Measurements from ENCODE around the gene CD99. TPM values are rescaled to one million over a fixed set of nuclear protein-coding genes. Genes with fewer than 3 reads are reported as not detected.

The CD99 gene
- polyA plus RNA-seq, 3 donors = 159 to 217 (median 184) TPM

GRCh38 chrX:2678583-2678982 is 12.5 kb upstream of the CD99 start:
- Histone ChIP-seq H4K20me1 (ENCODE audit: insufficient read depth, low read length) (no peaks in the 10 kb centered on the region), H3K4me3 (replicated peaks in 1 of 3; ENCODE audit: low read depth in 2 of 3, low read length in 3 of 3) (no peak overlapping the region), H3K79me2 (ENCODE audit: insufficient read depth, low read length) (no peaks in the 10 kb centered on the region), H3K36me3 (replicated peaks in 1 of 2; ENCODE audit: control insufficient read depth in 1 of 2, insufficient read depth in 2 of 2, low read length in 2 of 2) (no peaks in the 10 kb centered on the region), H3K4me2 (replicated peaks; ENCODE audit: extremely low read depth, low read length, poor library complexity, severe bottlenecking) (no peak overlapping the region), H3K9ac (ENCODE audit: insufficient read depth, low read length, poor library complexity, severe bottlenecking) (no peak overlapping the region), H3K27ac (ENCODE audit: low read depth in 1 of 2, low read length in 2 of 2) (no peak overlapping the region), H3K4me1 (ENCODE audit: control insufficient read depth in 1 of 2, insufficient read depth in 2 of 2, low read length in 2 of 2) (no peaks in the 10 kb centered on the region), H3K9me3 (replicated peaks in 1 of 2; ENCODE audit: control insufficient read depth in 1 of 2, insufficient read depth in 1 of 2, low read length in 2 of 2) (no peaks in the 10 kb centered on the region), H2AFZ (ENCODE audit: insufficient read depth, low read depth, low read length, poor library complexity, severe bottlenecking) (no peak overlapping the region), H3K27me3 (ENCODE audit: control insufficient read depth in 2 of 2, insufficient read depth in 2 of 2, low read length in 2 of 2) (no peaks in the 10 kb centered on the region)
- H3K4me1 Mint-ChIP-seq = no peaks in the 10 kb centered on the region
- DNase-seq = no peak
- TF ChIP-seq, protein P1, sequence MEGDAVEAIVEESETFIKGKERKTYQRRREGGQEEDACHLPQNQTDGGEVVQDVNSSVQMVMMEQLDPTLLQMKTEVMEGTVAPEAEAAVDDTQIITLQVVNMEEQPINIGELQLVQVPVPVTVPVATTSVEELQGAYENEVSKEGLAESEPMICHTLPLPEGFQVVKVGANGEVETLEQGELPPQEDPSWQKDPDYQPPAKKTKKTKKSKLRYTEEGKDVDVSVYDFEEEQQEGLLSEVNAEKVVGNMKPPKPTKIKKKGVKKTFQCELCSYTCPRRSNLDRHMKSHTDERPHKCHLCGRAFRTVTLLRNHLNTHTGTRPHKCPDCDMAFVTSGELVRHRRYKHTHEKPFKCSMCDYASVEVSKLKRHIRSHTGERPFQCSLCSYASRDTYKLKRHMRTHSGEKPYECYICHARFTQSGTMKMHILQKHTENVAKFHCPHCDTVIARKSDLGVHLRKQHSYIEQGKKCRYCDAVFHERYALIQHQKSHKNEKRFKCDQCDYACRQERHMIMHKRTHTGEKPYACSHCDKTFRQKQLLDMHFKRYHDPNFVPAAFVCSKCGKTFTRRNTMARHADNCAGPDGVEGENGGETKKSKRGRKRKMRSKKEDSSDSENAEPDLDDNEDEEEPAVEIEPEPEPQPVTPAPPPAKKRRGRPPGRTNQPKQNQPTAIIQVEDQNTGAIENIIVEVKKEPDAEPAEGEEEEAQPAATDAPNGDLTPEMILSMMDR (IDR thresholded peaks at IDR 0.05) = no peak
- H3K4me3 Mint-ChIP-seq = no peak overlapping the region
- H3K27me3 Mint-ChIP-seq (ENCODE audit: low read depth in 3 of 3) = peaks cover 2 to 7% (median 3%) of the 10 kb centered on the region in 3 donors
- WGBS (ENCODE audit: insufficient coverage) = no CpG with 5 or more reads among the region's 5 CpGs
- no peaks in the 10 kb centered on the region for H3K36me3 Mint-ChIP-seq
- H3K27ac Mint-ChIP-seq = no peak overlapping the region
- intact Hi-C loops (cut with micrococcal nuclease) = no loop called here
- peaks cover 0 to 4% (median 0%) of the 10 kb centered on the region in 7 donors for H3K9me3 Mint-ChIP-seq

GRCh38 chrX:2679534-2680485 is 11.3 kb upstream of the CD99 start:
- intact Hi-C loops (cut with micrococcal nuclease) = no loop called here
- Mint-ChIP-seq H3K4me3 (no peak overlapping the region), H3K9me3 (peaks cover 0 to 4% (median 0%) of the 10 kb centered on the region in 7 donors), H3K27me3 (ENCODE audit: low read depth in 3 of 3) (peaks cover 0 to 3% (median 0%) of the 10 kb centered on the region in 3 donors), H3K36me3 (no peaks in the 10 kb centered on the region), H3K27ac (no peak overlapping the region), H3K4me1 (no peaks in the 10 kb centered on the region)
- Histone ChIP-seq H3K4me3 (replicated peaks in 1 of 3; ENCODE audit: low read depth in 2 of 3, low read length in 3 of 3) (no peak overlapping the region), H3K4me2 (replicated peaks; ENCODE audit: extremely low read depth, low read length, poor library complexity, severe bottlenecking) (no peak overlapping the region), H3K36me3 (replicated peaks in 1 of 2; ENCODE audit: control insufficient read depth in 1 of 2, insufficient read depth in 2 of 2, low read length in 2 of 2) (no peaks in the 10 kb centered on the region), H3K9ac (ENCODE audit: insufficient read depth, low read length, poor library complexity, severe bottlenecking) (no peak overlapping the region), H3K4me1 (ENCODE audit: control insufficient read depth in 1 of 2, insufficient read depth in 2 of 2, low read length in 2 of 2) (no peaks in the 10 kb centered on the region), H3K27me3 (ENCODE audit: control insufficient read depth in 2 of 2, insufficient read depth in 2 of 2, low read length in 2 of 2) (no peaks in the 10 kb centered on the region), H3K27ac (ENCODE audit: low read depth in 1 of 2, low read length in 2 of 2) (no peak overlapping the region), H2AFZ (ENCODE audit: insufficient read depth, low read depth, low read length, poor library complexity, severe bottlenecking) (no peak overlapping the region), H3K9me3 (replicated peaks in 1 of 2; ENCODE audit: control insufficient read depth in 1 of 2, insufficient read depth in 1 of 2, low read length in 2 of 2) (no peaks in the 10 kb centered on the region), H4K20me1 (ENCODE audit: insufficient read depth, low read length) (no peaks in the 10 kb centered on the region), H3K79me2 (ENCODE audit: insufficient read depth, low read length) (no peaks in the 10 kb centered on the region)
- peak in 1 of 3 donors; percentile 21 for DNase-seq
- TF ChIP-seq, protein P1 (IDR thresholded peaks at IDR 0.05) = no peak
- 83% methylated on average over 7 of the region's 9 CpGs for WGBS (ENCODE audit: insufficient coverage)

All from CD14-positive monocyte (primary cell).